IMR-90 (cell line): ENCODE results near the gene FER. TPM values are rescaled to one million over a fixed set of nuclear protein-coding genes. Genes with fewer than 3 reads are reported as not detected.

Experiments
- ATAC-seq: fragments of 200-7000 bp; cut with Tn5 transposase; 2 replicates; pipeline ENCODE4 v1.9.1; 2020; ENCODE audit warnings: low read depth, mild to moderate bottlenecking, moderate library complexity
- BruUV-seq: library from RNA; stranded (reverse); fragments of 400-500 nt; replicated peaks from 2 replicates; lab custom pipeline; 2021; lab: Mats Ljungman, UMichigan
- CTCF ChIA-PET: fragments of 300-600 bp; formaldehyde crosslinking; extraction: SDS; loops from one replicate; lab custom pipeline; 2021; ENCODE audit warnings: antibody characterized with exemption; lab: Yijun Ruan, JAX
- POLR2A ChIA-PET: fragments of 300-600 bp; sonication (Branson Sonifier 250); formaldehyde crosslinking; loops from one replicate; lab custom pipeline; 2022; ENCODE audit warnings: antibody characterized with exemption; ENCODE audit not compliant: unreplicated experiment; lab: Charles Lee
- DNase-seq: peaks from one replicate; pipeline ENCODE4 v3.0.0; 2013
- H2AFZ ChIP-seq: replicated peaks from 2 replicates; pipeline ENCODE3; 2013; ENCODE audit warnings: low read length, mild to moderate bottlenecking; ENCODE audit not compliant: poor library complexity
- H2AK5ac ChIP-seq: 2 replicates; pipeline ENCODE4 v1.6.1; 2013; ENCODE audit warnings: low read depth, low read length, inconsistent platforms
- H2AK9ac ChIP-seq: replicated peaks from 2 replicates; pipeline ENCODE3; 2013; ENCODE audit warnings: mild to moderate bottlenecking, low read depth, low read length, moderate library complexity; ENCODE audit not compliant: poor library complexity
- H2BK120ac ChIP-seq: 2 replicates; pipeline ENCODE4 v1.6.1; 2013; ENCODE audit warnings: low read depth, low read length, inconsistent platforms
- H2BK15ac ChIP-seq: 3 replicates; pipeline ENCODE4 v1.6.1; 2013; ENCODE audit warnings: low read depth, low read length, inconsistent platforms
- H2BK20ac ChIP-seq: 2 replicates; pipeline ENCODE4 v1.6.1; 2013; ENCODE audit warnings: low read depth, mild to moderate bottlenecking, inconsistent platforms, low read length, moderate library complexity
- H2BK5ac ChIP-seq: 2 replicates; pipeline ENCODE4 v1.6.1; 2013; ENCODE audit warnings: mild to moderate bottlenecking, low read depth, low read length, inconsistent platforms; ENCODE audit not compliant: poor library complexity, severe bottlenecking
- H3K14ac ChIP-seq: replicated peaks from 2 replicates; pipeline ENCODE4 v1.6.1; 2013; ENCODE audit warnings: low read depth, low read length, inconsistent platforms
- H3K18ac ChIP-seq: 2 replicates; pipeline ENCODE4 v1.6.1; 2013; ENCODE audit warnings: low read depth, low read length, control low read depth
- H3K23ac ChIP-seq: 2 replicates; pipeline ENCODE4 v1.6.1; 2013; ENCODE audit warnings: low read depth, low read length, inconsistent platforms
- H3K27ac ChIP-seq: 2 replicates; pipeline ENCODE4 v1.5.1; 2013; ENCODE audit warnings: mild to moderate bottlenecking, control low read depth, low read length; ENCODE audit not compliant: insufficient read depth
- H3K27me3 ChIP-seq: 2 replicates; pipeline ENCODE4 v1.6.1; 2013; ENCODE audit warnings: low read length; ENCODE audit not compliant: control insufficient read depth, insufficient read depth
- H3K36me3 ChIP-seq: 2 replicates; pipeline ENCODE4 v1.6.1; 2013; ENCODE audit warnings: low read length, mixed read lengths; ENCODE audit not compliant: control insufficient read depth, insufficient read depth
- H3K4ac ChIP-seq: 2 replicates; pipeline ENCODE4 v1.6.1; 2013; ENCODE audit warnings: low read depth, low read length, inconsistent platforms
- H3K4me1 ChIP-seq: 2 replicates; pipeline ENCODE4 v1.6.1; 2013; ENCODE audit warnings: low read length, mixed read lengths; ENCODE audit not compliant: control insufficient read depth, insufficient read depth
- H3K4me2 ChIP-seq: 2 replicates; pipeline ENCODE4 v1.6.1; 2013; ENCODE audit warnings: low read depth, mild to moderate bottlenecking, control low read depth, low read length, moderate library complexity
- H3K4me3 ChIP-seq: 2 replicates; pipeline ENCODE4 v1.5.1; 2013; ENCODE audit warnings: low read depth, mild to moderate bottlenecking, control low read depth, low read length, moderate library complexity; ENCODE audit not compliant: insufficient read depth
- H3K56ac ChIP-seq: 2 replicates; pipeline ENCODE4 v1.6.1; 2013; ENCODE audit warnings: low read length, inconsistent platforms; ENCODE audit not compliant: insufficient read depth; ENCODE audit errors: extremely low read depth
- H3K79me1 ChIP-seq, 2 experiments: 2 replicates each; pipeline ENCODE4 v1.6.1; 2013; ENCODE audit warnings: low read length in 2 of 2, inconsistent platforms in 1 of 2, low read depth in 1 of 2
- H3K9ac ChIP-seq: 2 replicates; pipeline ENCODE4 v1.6.1; 2013; ENCODE audit warnings: low read depth, low read length, control low read depth
- H3K9me1 ChIP-seq: 2 replicates; pipeline ENCODE4 v1.6.1; 2013; ENCODE audit warnings: low read length, inconsistent platforms; ENCODE audit not compliant: insufficient read depth
- H3K9me3 ChIP-seq: 2 replicates; pipeline ENCODE4 v1.6.1; 2013; ENCODE audit warnings: low read length; ENCODE audit not compliant: control insufficient read depth, insufficient read depth
- H4K20me1 ChIP-seq: 2 replicates; pipeline ENCODE4 v1.6.1; 2013; ENCODE audit warnings: low read length, inconsistent platforms; ENCODE audit not compliant: insufficient read depth
- H4K5ac ChIP-seq: 2 replicates; pipeline ENCODE4 v1.6.1; 2013; ENCODE audit warnings: mild to moderate bottlenecking, low read depth, low read length, control low read depth
- H4K8ac ChIP-seq, 2 experiments: 2 replicates each; pipeline ENCODE4 v1.6.1; 2013; ENCODE audit warnings: low read depth in 2 of 2, low read length in 2 of 2, control low read depth in 1 of 2, inconsistent platforms in 1 of 2
- H4K91ac ChIP-seq: 2 replicates; pipeline ENCODE4 v1.6.1; 2013; ENCODE audit warnings: low read depth, low read length, inconsistent platforms; ENCODE audit not compliant: insufficient read depth
- CHD1 ChIP-seq: IDR thresholded peaks from 2 replicates; pipeline ENCODE4 v1.6.1; 2012; ENCODE audit warnings: low read depth, low read length, improper control_type of control experiment
- CTCF ChIP-seq: conservative IDR thresholded peaks from 2 replicates; pipeline ENCODE4 v1.5.1; 2012; ENCODE audit warnings: mild to moderate bottlenecking, low read depth, low read length, improper control_type of control experiment
- MAZ ChIP-seq: IDR thresholded peaks from 2 replicates; pipeline ENCODE4 v1.6.1; 2012; ENCODE audit warnings: low read depth, mild to moderate bottlenecking, low read length, improper control_type of control experiment, moderate library complexity, borderline replicate concordance
- RAD21 ChIP-seq: IDR thresholded peaks from 2 replicates; pipeline ENCODE4 v1.6.1; 2012; ENCODE audit warnings: low read length, improper control_type of control experiment
- RFX5 ChIP-seq: IDR thresholded peaks from 2 replicates; pipeline ENCODE4 v1.8.0; 2012; ENCODE audit warnings: low read depth, mild to moderate bottlenecking, low read length, moderate library complexity
- SMC3 ChIP-seq: fragments of 150-350 bp; IDR thresholded peaks from 2 replicates; pipeline ENCODE4 v1.6.1; 2016; ENCODE audit warnings: low read depth, mild to moderate bottlenecking, antibody characterized with exemption, low read length, moderate library complexity
- WGBS, 2 experiments: methylation state at CpG; one replicate each; pipeline versions ENCODE4 v1.1.5 to v1.1.7; 2013; ENCODE audit warnings: missing lambda C conversion rate in 2 of 2; ENCODE audit not compliant: insufficient read length in 1 of 2; ENCODE audit errors: extremely low coverage in 2 of 2; 5-methylcytosine and 5-hydroxymethylcytosine counted together
- dilution Hi-C: fragments of 300-500 bp; cut with HindIII; formaldehyde crosslinking; loops from one replicate; pipeline ENCODE4 v1.14.3; 2018; ENCODE audit warnings: low sequenced_read_pairs; ENCODE audit not compliant: unreplicated experiment
- in situ Hi-C: fragments of 300-500 bp; cut with MboI; formaldehyde crosslinking; loops from 3 replicates; pipeline ENCODE4 v1.14.3; 2019; ENCODE audit warnings: low sequenced_read_pairs, inconsistent platforms, mixed read lengths
- intact Hi-C: fragments of 100-400 bp; cut with micrococcal nuclease; formaldehyde crosslinking; loops from 2 replicates; pipeline ENCODE4 v1.10.0; 2022
- polyA plus RNA-seq, 3 experiments: library from polyadenylated mRNA; depleted of rRNA; stranded (reverse); fragments of >200 nt; gene quantifications; 2 replicates each; pipeline ENCODE4 v1.2.3, GENCODE V29; 2012; ENCODE audit warnings: low replicate concordance in 1 of 3
- total RNA-seq: library from RNA; depleted of rRNA; stranded (reverse); fragments of >200 nt; gene quantifications from 2 replicates; pipeline ENCODE4 v1.2.3, GENCODE V29; 2012

Gene FER
- total and polyA plus RNA-seq, 2 of the 4 experiments (the other 2 are of a cell fraction), result 3.5 to 32.4 TPM

DNA sequence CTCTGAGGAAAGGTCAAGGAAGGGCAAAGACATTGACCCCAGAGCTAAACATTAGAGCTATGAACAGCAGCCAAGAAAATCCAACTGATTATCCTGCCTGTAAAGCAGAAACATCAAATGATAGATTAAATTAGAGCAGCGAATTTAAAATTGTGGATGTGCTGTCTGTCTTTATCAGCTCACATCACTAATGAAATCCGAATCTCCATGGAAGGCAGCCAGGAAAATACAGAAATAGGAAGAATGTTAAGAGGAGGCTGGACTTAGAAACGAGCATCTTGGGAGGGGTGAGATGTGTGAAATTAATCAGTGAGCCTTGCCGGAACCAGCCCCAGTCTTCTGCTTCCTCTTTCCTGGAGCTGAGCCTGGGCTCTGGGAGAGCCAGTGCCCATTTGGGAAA, 471.1 kb downstream of the FER start:
- H3K36me3 ChIP-seq, result no peaks in the 10 kb centered on the region
- BruUV-seq, result no TSS peak

More for the DNA sequence above, 471.1 kb downstream of the FER start:
- no peak overlapping the region for H4K8ac ChIP-seq
- no peak overlapping the region for H3K14ac ChIP-seq
- no peak overlapping the region for H2AFZ ChIP-seq
- H3K4ac ChIP-seq, result no peak overlapping the region
- CTCF ChIA-PET, result no interaction called here
- no peaks in the 10 kb centered on the region for H3K4me1 ChIP-seq
- no peak overlapping the region for H2BK20ac ChIP-seq
- H3K18ac ChIP-seq, result no peak overlapping the region
- no peak overlapping the region for H2BK15ac ChIP-seq
- no peak overlapping the region for H3K4me3 ChIP-seq
- DNase-seq, result no peak
- POLR2A ChIA-PET, result no interaction called here
- no peak overlapping the region for H2BK5ac ChIP-seq
- no peak overlapping the region for H2AK9ac ChIP-seq
- H4K20me1 ChIP-seq, result no peaks in the 10 kb centered on the region
- no peak overlapping the region for H3K27ac ChIP-seq
- no peak overlapping the region for H3K9ac ChIP-seq
- no CpG with 5 or more reads among the region's 4 CpGs for WGBS, 2 experiments
- no peaks in the 10 kb centered on the region for H3K9me1 ChIP-seq
- no peak overlapping the region for H3K23ac ChIP-seq
- no peak overlapping the region for H2BK120ac ChIP-seq
- no peak overlapping the region for H4K91ac ChIP-seq
- H3K9me3 ChIP-seq, result 0 out of 2 replicates have a peak, but pooled peaks cover 3% of the 10 kb centered on the region
- intact Hi-C loops (no loop called here), dilution Hi-C loops (no loop called here), in situ Hi-C loops (no loop called here)
- H3K79me1 ChIP-seq, result no peaks in the 10 kb centered on the region
- no peak for ATAC-seq
- no peak overlapping the region for H4K5ac ChIP-seq
- no peak overlapping the region for H2AK5ac ChIP-seq
- peaks cover 3% of the 10 kb centered on the region for H3K27me3 ChIP-seq
- no peak for TF ChIP-seq RAD21
- no peak for TF ChIP-seq CHD1
- no peak for TF ChIP-seq SMC3
- TF ChIP-seq RFX5, result no peak
- no peak for TF ChIP-seq MAZ
- no peak for TF ChIP-seq CTCF
- H3K4me2 ChIP-seq, result no peak overlapping the region
- no peak overlapping the region for H3K56ac ChIP-seq
